NCI-H446 (cell line): ENCODE measurements around the gene DSP.
A peak's percentile ranks its signal among the peaks of the same experiment; 100 is the strongest.

Experiments
- DNase-seq, 2 experiments: peaks; one replicate each; lab custom pipeline; 2025; lab: John Stamatoyannopoulos, UW

Gene DSP

DNA sequence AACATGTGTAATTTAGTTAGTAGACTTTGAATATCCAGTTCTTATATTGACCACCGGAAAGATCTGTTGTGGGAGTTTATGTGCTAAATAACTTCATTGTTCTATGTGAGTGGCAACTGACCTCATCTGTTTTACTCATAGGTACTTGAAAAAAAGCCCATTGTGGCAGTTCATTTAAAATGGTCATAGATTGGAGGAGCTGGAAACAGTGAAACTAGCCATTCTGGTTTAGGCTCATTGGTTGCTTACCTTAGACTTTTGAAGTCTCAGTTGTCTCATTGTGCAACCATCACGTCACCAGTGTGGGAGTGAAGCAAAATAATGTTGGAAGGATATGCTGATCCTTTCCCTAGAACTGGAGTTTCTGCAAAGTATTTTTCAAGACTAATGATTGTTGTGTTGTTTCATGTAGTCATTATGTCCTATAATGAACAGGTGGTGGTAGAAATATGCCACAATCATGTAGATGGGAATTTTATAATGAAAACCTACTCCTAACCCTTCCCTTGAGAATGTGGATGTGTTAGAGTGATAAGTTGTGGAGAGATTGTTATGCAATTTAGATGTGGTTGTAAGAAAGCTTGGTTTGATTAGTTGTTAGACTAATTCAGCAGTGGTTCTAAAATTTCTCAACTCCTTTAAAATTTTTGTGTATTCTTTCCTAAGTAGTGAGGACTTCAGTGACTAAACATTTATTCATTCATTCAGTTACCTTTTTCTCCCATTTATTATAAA lies 18.3 kb downstream of the DSP start:
- DNase-seq, result no peak

DNA sequence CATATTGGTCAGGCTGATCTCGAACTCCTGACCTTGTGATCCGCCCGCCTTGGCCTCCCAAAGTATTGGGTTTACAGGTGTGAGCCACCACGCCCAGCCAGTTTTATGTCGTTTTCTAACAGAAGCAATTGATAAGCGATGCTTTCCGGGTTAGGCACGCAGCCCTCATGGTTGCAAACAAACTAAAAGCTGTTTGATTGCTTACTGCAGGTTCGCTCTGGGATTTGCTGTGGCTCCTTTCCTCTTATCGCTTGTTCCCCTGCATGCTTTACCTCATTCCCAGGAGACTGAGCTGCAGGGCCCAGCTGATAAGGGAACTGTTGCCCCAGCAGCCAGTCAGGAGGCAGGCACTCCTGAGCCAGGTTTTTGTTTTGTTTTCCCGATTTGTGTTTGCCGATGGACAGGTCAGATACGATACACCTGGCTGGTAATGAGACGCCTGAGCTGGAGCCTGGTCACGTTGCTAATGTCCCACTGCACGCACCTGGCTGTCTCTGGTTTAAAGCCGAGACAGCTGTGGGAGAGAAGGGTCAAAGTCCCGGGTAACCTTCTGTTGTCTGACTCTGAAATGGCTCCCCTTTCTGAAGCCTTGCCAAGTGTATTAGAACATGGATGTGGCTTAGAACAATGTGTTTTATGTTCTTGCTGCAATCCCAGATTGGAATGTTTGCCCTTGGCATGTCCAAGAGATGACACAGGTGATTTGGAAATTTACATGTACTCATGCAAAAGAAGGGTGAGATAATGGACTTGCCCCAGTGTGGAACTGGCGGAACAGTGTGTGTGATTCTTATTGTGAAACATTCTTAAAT lies 19.9 kb downstream of the DSP start:
- DNase-seq, result no peak

DNA sequence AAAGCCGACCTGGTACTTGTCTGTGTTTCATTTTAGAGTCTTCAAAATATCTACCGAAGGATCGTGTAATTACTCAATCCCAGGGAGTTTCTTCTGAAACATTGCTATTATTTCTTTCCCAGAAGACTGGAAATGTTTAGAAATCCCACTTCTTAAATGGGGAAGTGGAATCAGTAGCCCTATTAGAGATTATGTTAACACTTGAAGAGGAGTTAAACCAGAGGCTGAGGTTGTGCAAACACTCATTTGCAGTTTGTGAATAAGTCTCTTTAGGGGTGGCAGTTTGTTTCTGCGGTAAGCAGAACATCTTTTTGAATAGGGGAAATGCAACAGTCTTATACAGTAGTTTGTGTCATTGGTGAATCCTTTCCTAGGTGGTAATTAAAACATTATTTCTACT lies 21.3 kb downstream of the DSP start:
- DNase-seq, result no peak

DNA sequence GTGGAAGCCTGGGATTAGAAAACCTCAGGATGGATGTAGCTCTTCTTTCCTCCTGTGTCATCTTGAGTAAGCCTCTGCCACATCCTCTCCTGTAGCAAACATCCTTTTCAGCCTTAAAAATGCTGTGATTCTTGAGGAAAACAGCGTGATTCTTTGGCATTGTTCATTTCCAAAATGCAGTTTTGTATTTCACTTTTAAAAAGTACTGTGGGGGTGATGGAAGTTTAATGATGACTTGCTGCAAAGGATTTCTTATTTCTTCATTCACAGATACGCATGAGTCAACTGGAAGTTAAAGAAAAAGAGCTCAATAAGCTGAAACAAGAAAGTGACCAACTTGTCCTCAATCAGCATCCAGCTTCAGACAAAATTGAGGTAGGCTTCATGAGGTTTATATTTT lies 24.6 kb downstream of the DSP start:
- no peak for DNase-seq

DNA sequence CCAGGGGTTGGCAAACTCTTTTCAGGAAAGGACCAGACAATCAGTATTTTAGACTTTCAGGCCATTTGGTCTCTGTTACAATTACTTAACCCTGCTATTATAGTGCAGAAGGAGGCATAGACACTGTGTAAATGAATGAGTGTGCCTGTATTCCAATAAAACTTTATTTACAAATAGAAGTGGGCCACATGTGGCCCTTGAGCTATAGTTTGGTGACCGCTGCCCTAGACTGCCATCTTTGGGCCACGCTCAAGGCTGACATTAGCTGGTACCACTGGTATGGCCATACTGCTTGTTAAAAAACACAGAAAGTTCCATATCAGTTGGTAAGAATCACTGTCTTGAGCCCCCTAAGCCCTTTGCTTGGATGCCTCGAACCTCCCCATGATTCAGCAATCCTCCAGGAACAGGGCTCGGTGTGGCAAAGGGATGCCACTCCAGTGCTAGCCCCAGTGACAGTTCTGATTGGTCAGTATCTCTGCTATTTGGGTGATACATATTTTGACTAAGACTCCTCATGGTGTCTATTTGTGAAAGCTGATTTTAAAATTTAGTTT lies 25.2 kb downstream of the DSP start:
- no peak for DNase-seq

DNA sequence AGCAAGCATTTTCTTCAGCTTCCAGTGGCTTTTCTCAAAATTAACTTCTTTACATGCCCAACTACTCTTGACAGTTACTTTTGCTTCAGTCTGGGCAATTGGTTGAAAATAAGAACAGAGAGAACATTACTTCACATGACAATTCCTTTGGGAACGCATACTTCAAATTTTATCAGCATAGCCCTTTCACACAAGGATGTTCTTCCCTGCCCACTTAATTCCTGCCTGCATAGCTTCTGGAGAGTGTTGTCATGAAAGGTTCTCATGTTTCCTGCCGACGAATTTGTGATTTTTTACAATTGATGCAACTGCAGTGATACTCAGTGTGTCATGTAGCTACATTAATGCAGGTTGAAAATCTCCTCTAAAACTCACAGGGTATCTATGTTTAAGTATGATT lies 26.6 kb downstream of the DSP start:
- no peak for DNase-seq

DNA sequence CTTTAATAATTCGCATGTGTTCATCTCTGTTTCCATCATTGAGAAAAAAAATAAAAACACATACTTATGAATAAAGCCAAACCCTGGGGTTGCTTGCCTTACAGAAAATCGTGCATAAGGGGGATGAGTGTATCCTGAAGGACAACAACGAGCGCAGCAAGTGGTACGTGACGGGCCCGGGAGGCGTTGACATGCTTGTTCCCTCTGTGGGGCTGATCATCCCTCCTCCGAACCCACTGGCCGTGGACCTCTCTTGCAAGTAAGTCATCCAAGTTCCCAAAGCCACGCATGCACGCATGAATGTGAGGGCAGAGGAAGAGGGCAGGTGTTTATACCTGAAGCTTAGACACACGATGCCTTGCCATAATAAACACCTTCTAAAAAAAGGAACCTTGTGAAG lies 27.6 kb downstream of the DSP start:
- no peak for DNase-seq

DNA sequence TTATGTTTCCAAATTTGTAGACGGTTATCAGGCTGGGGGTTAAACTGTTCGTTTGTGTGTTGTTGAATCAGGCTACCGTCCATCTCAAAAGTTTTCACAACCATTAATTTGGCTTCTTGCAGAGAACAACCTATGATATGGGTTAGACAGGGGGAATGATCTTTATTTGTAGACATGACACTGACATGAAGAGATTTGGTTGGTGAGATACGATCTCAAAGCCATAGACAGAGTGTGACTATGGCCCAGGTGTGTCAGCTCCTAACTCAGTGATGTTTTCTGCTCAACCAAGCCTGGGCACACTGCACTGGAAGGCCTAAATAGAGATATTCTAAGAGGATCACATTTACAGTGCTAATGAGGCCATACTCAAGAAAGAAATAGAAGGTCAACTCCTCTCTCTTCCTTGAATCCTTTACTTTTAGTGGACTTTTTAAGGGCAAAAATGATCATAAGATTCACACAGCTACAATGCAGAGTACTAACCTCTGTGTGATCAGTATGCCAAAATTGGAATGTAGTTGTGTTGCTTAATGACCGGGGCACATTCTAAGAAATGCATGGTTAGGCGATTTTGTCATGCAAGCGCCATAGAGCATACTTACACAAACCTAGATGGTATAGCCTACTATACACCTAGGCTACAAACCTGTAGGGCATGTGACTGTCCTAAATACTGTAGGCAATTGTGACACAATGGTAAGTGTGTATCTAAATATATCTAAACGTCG lies 30.9 kb downstream of the DSP start:
- DNase-seq, result no peak

DNA sequence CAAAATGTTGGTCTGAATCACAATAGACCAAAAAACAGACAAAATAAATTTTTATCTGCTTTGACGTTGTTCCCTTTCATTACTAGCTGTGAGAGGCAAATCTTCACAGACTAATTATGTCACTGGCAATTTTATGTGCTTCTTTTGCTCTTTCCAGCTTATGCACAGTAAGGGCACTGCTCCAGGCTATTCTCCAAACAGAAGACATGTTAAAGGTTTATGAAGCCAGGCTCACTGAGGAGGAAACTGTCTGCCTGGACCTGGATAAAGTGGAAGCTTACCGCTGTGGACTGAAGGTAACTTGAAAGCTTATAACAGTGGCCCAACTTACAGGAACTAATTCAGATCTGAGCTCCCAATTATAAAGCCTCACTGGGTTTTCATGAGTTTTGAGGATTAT lies 33.0 kb downstream of the DSP start:
- DNase-seq, result no peak

DNA sequence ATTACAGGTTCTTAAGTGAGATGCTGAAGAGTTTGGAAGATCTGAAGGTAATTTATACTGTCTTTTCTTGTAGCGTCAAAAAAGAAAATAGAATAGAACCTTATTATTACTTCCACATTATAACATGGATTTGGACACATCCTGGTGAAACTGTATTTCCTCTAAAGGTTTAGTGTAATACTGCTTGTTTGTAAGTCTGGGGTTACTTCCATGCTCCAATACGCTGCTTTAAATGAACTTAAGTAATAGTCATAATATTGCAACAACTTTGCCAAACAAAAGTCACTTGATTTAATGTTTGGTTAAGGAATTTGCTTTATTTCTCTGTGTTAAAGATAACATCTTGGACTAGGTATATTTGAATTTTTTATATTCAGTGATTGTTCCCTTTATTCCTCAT lies 37.0 kb downstream of the DSP start:
- no peak for DNase-seq

DNA sequence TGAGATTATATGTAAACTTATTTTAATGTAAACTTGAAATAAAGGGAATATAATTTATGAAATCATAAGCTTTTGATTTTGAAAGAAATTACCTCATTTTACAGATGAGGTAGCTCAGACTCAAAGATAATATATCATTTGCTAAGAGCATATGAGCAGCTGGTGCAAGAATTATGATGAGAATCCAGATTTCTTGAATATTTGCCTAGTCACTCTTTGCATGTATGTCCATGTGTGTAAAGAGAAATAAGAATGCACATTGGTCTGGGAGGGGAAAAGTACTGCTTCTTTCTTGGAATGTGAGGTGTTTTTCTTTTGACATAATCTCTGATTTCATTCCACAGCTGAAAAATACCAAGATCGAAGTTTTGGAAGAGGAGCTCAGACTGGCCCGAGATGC lies 37.5 kb downstream of the DSP start:
- no peak for DNase-seq

DNA sequence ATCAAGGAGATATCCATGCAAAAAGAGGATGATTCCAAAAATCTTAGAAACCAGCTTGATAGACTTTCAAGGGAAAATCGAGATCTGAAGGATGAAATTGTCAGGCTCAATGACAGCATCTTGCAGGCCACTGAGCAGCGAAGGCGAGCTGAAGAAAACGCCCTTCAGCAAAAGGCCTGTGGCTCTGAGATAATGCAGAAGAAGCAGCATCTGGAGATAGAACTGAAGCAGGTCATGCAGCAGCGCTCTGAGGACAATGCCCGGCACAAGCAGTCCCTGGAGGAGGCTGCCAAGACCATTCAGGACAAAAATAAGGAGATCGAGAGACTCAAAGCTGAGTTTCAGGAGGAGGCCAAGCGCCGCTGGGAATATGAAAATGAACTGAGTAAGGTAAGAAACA lies 38.4 kb downstream of the DSP start:
- no peak for DNase-seq

DNA sequence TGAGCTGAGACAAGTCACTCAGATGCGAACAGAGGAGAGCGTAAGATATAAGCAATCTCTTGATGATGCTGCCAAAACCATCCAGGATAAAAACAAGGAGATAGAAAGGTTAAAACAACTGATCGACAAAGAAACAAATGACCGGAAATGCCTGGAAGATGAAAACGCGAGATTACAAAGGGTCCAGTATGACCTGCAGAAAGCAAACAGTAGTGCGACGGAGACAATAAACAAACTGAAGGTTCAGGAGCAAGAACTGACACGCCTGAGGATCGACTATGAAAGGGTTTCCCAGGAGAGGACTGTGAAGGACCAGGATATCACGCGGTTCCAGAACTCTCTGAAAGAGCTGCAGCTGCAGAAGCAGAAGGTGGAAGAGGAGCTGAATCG lies 39.1 kb downstream of the DSP start:
- no peak for DNase-seq

DNA sequence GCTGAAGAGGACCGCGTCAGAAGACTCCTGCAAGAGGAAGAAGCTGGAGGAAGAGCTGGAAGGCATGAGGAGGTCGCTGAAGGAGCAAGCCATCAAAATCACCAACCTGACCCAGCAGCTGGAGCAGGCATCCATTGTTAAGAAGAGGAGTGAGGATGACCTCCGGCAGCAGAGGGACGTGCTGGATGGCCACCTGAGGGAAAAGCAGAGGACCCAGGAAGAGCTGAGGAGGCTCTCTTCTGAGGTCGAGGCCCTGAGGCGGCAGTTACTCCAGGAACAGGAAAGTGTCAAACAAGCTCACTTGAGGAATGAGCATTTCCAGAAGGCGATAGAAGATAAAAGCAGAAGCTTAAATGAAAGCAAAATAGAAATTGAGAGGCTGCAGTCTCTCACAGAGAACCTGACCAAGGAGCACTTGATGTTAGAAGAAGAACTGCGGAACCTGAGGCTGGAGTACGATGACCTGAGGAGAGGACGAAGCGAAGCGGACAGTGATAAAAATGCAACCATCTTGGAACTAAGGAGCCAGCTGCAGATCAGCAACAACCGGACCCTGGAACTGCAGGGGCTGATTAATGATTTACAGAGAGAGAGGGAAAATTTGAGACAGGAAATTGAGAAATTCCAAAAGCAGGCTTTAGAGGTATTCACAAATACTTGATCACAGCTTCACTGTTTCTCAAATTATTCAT lies 39.6 kb downstream of the DSP start:
- no peak for DNase-seq

DNA sequence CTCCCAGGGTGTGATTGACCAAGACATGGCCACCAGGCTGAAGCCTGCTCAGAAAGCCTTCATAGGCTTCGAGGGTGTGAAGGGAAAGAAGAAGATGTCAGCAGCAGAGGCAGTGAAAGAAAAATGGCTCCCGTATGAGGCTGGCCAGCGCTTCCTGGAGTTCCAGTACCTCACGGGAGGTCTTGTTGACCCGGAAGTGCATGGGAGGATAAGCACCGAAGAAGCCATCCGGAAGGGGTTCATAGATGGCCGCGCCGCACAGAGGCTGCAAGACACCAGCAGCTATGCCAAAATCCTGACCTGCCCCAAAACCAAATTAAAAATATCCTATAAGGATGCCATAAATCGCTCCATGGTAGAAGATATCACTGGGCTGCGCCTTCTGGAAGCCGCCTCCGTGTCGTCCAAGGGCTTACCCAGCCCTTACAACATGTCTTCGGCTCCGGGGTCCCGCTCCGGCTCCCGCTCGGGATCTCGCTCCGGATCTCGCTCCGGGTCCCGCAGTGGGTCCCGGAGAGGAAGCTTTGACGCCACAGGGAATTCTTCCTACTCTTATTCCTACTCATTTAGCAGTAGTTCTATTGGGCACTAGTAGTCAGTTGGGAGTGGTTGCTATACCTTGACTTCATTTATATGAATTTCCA lies 43.9 kb downstream of the DSP start:
- DNase-seq, result no peak

DNA sequence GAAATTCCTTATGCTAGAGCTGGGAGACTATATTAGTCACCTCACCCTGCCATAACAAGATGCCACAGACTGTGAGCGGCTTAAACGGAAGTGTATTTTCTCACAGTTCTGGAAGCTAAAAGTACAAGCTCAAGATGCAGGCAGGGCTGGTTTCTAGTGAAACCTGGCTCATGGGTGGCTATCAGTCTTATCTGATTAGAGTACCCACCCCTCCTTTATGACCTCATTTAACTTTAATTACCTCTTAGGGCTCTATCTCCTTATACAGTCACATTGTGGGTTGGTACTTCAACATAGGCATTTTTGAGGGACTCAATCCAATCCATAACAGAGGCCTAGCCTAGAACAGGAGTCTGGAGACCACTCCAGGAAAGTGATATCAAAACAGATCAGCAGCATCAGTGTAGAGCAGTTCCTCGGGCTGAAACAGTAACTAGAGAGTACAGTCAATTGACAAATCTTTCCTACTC lies 46.2 kb downstream of the DSP start:
- no peak for DNase-seq

DNA sequence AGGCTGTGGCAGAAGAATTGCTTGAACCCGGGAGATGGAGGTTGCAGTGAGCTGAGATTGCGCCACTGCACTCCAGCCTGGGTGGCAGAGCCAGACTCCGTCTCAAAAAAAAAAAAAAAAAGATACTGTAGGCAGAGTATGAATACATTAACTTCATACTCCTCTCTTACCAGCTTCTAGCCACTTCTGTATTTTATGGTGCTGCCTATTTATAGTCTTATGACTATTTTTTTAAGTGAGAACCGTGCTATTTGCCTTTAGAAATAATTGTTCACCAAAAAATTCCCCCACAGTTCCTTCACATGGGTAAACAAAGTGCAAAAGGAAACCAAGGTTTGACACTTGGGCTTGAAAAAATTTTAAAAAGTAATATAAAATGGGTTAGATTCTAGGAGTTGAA lies 47.0 kb downstream of the DSP start:
- no peak for DNase-seq

DNA sequence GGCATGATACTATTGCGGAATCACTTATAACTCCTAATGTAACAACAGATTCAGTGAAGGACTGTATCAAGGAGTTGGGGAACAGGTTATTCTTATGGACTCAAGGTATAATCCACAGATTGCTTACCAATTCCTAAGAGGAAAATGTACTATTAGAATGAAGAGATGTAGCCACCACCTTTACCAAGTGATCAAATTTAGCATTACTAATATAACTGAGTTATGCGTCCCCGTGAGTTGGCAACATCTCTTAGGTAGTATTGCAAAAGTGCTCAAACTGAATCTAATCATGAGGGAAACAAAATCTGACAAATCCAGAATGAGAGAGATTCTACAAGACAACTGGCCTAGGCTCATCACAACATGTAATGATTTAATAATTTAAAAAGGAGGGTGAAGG lies 47.8 kb downstream of the DSP start:
- DNase-seq, result no peak

DNA sequence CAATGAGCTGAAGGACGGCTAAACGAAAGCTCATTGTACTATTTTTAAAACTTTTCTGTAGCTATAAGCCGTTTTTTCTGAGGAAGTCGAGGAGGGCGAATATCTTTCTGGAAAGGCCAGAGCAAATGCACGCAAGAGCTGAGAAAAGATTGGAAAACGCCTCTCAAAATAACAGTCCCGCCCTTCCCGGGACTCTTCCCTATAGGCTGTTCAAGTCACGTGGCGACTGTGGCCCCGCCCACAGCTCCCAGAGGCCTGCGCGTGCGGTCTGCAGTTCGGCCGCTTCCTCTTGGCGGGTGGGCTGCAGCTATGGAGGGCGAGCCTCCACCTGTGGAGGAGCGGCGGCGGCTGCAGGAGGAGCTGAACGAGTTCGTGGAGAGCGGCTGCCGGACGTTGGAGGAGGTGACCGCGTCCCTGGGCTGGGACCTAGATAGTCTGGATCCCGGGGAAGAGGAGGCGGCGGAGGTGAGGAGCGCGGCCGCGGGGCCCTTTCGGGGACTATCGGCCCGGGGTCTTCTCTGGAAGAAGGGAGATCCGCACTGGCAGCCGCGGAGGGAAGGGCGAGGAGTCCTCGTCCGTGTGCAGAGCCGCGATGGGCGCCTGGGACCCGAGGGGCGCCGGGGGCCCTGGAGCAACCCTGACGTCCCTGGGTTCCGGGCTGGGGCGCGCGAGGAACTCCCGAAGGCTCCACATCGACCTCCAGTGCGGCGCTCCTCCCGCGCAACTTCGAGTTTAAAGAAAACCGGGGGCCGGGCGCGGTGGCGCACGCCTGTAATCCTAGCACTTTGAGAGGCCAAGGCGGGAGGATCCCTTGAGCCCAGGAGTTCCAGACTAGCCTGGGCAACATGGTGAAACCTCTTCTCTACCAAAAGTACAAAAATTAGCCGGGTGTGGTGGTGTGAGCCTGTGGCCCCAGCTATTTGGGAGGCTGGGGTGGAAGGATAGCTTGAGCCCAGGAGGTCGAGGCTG lies 48.8 kb downstream of the DSP start, which contains the start of gene SNRNP48:
TSS of gene SNRNP48 (plus strand) at position 250 of the 969 bp plus-strand sequence. CDS start at position 310, 60 bp downstream.
- DNase-seq, result peak; percentile 84 to 95

DNA sequence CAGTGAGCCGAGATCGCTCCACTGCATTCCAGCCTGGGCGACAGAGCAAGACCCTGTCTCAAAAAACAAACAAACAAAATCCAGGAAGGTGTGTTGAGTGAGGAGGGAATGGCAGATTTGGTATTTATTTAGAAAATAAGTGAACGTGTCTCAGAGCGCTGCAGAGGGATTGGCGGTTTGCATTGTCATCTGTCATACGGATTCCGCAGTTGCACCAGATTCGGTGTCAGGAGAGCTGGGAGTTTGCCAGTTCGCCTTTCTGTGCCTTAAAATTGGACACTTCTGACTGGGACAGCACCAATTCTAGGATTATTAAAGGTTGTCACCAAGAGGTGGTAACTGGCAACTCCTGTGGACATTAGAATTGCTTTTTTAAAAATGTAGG lies 49.4 kb downstream of the DSP start:
- peak in 1 of 2 experiments; percentile 5 for DNase-seq
